GM18507 (cell line): Measurements from ENCODE around the gene CYCS.
"Not testable (repeated sequence)": the region's sequence is repeated elsewhere in the genome, so short reads cannot be mapped to it uniquely, and the experiment has no call there.

Experiments
- DNase-seq: peaks from one replicate; pipeline ENCODE4 v3.0.0; 2011; ENCODE audit warnings: low read depth; ENCODE audit not compliant: insufficient read length; ENCODE audit errors: extremely low spot score
- FAIRE-seq: peaks from 2 replicates; lab custom pipeline; 2011; peaks lifted over from hg19 to GRCh38; lab: Jason Lieb, UNC

The CYCS gene

GRCh38 chr7:25082041-25082440, 43.0 kb downstream of the CYCS start:
- FAIRE-seq, DNase-seq: not testable (repeated sequence)

GRCh38 chr7:25077096-25077495, 48.0 kb downstream of the CYCS start:
- DNase-seq (no peak), FAIRE-seq (no peak)

GRCh38 chr7:25075459-25075858, 49.6 kb downstream of the CYCS start:
- no peak for DNase-seq
- peak; percentile 15 for FAIRE-seq

- DNase-seq: no peak
- no peak for FAIRE-seq
These were observed 51.6 kb downstream of the CYCS start for GRCh38 chr7:25073451-25073850.
